Stimulated activated CD4-positive, alpha-beta T cell treated with anti-CD3 and anti-CD28 coated beads, Interleukin-4, amount 100 ng/mL, for 4 hours (primary cell): ENCODE data around the gene SERPIND1.
"Not testable (repeated sequence)": the region's sequence is repeated elsewhere in the genome, so short reads cannot be mapped to it uniquely, and the experiment has no call there.

ENCODE experiments used
- DNase-seq, 2 experiments: peaks; one replicate each; pipeline ENCODE4 v3.0.0-alpha.2; 2020

SERPIND1 gene

DNA sequence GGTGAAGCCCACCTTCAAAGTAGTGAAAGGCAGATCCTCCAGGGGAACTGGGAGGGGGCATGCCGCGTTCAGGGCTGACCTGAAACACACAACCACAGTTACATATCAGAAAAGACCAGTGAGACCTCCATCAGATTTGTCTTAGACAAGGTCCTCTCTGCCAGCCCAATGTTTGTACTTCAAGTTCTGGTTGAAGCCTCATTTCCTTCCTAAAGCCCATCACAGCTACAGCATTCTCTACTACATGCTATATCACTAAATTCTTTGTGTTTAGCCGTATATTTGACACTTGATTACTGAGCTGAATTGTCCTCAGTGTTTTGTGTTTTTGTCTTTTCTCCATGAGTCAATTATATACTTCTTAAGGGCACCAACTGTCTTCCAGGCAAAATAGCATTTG lies 44.6 kb downstream of the SERPIND1 start:
- no peak for DNase-seq

DNA sequence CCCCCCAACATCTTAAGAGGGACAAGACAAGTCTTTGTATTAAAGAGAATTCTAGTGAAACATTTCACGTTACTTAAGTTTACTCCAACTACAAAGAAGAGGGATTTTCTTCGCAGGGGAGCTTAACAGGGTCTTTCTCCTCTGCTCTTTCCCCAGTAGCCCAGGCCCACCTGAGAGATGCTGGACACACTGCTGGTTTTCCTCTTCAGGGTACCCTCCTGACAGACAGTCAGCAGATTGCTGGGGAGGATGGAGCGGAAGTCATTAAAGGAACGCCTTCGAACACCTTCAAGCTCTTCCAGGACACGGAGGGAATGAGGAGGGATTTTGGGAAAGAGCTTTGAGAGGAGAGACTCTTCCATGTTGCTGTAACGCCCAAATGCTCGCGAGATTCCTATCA lies 45.6 kb downstream of the SERPIND1 start:
- no peak for DNase-seq

- not testable (repeated sequence) for DNase-seq
Measured at GRCh38 chr22:20821717-20822239, 47.9 kb downstream of the SERPIND1 start.

- no peak for DNase-seq
Measured at GRCh38 chr22:20822240-20822639, 48.3 kb downstream of the SERPIND1 start.

DNA sequence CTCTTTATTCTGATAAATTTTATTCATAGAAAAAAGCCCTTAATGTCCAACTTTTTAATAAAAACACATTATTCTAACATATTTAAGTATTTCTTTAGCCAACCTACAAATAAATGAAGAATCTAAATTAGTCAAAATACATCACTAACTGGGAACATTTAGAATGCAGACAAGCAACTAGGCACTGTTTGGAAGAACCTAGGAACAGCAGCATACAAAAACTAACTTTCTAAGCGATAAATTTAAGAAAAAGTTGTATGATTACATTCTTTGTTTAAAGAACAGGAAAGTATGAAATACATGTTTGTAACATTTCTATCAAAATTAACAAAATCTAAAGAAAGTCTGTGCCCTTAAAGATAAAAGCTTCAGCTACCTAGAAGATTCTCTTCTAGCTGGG lies 49.4 kb downstream of the SERPIND1 start:
- DNase-seq, result no peak

DNA sequence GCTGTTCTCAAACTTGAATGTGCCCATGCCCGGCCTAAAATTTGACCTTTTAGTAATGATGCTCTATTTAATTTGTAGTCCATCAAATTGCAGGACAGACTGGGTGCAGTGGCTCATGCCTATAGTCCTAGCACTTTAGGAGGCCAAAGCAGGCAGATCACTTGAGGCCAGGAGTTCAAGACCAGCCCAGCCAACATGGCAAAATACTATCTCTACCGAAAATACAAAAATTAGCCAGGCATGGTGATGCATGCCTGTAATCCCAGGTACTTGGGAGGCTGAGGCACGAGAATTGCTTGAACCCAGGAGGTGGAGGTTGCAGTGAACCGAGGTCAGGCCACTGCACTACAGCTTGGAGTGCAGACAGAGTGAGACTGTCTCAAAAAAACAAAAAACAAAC lies 51.3 kb downstream of the SERPIND1 start:
- not testable (repeated sequence) for DNase-seq

DNA sequence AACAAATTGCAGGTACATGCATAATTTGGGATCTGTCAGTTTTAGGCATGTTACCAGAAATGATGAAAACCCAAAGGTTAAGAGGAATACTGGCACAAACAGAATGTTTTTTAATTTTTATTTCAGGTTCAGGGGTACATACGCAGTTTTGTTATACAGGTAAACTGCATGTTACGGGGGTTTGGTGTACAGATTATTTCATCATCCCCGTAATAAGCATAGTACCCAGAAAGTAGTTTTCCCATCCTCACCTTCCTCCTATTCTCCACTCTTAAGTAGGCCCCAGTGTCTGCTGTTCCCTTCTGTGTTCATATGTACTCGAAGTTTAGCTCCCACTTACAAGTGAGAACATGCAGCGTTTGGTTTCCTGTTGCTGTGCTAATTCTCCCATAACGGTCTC lies 51.7 kb downstream of the SERPIND1 start:
- no peak for DNase-seq

- DNase-seq, result not testable (repeated sequence)
Measured at GRCh38 chr22:20826373-20827152, 52.6 kb downstream of the SERPIND1 start.

DNA sequence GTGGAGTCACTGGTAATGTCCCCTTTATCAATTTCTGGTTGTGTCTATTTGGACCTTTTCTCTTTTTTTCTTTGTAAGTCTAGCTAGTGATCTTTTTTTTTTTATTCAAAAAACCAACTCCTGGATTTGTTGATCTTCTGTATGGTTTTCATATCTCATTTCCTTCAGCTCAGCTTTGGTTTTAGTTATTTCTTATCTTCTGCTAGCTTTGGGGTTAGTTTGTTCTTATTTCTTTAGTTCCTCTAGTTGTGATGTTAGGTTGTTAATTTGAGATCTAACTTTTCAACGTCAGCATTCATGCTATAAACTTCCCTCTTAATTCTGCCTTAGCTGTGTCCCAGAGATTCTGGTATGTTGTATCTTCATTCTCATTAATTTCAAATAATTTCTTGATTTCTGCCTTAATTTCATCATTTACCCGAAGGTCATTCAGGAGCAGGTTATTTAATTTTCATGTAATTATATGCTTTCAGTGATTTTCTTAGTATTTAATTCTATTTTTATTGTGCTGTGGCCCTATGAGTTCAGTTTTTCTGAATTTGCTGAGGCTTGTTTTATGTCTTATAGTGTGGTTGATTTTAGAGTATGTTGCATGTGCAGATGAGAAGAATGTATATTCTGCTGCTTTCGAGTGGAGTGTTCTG lies 55.7 kb downstream of the SERPIND1 start:
- no peak for DNase-seq

- DNase-seq, result no peak
Measured at GRCh38 chr22:20833225-20833665, 59.3 kb downstream of the SERPIND1 start.

DNA sequence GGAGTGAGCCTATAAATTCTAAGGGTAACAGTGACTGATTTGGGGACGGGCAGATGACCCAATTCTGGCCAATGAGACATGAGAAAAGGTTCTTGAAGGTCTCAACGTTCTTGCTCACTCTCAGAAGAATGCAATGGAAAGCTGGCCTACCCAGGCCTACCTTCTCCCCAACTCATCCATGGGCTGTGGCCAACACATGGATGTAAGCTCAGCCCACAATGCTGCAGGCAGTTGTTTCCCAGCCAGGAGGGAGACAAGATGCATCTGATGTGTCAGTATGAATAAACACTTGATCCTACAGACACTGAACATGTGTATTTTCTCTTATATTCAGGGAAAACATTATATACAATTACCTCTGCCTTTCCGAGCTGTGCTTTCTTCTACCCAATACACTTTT lies 60.3 kb downstream of the SERPIND1 start:
- DNase-seq, result no peak

DNA sequence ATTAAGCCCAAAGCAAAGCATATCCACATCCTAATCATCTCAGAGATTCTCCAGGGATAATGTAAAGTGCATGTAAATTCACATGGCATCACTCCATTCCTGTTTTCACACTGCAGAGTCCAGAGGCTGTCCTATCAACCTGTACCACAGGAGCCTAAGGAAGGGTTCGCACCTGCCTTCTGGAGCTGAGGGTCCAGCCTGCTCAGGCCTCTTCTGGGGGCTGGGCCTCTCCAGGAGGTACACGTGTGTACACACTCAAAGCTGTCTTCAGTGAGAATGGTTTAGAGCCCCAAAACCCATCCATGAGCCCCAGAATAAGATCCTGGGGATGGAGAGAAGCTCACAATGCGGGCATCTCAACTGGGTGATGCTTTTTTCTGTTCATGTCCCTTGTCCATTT lies 60.8 kb downstream of the SERPIND1 start:
- DNase-seq, result no peak
